Measurements from ENCODE around the gene FOXP1. TPM values are rescaled to one million over a fixed set of nuclear protein-coding genes. Genes with fewer than 3 reads are reported as not detected.

Gene FOXP1
- polyA plus RNA-seq, 4 donors, result 4.9 to 66.5 (median 15.3) TPM

- FAIRE-seq (no peak), DNase-seq (no peak)
- no peak overlapping the region for H3K4me3 ChIP-seq (ENCODE audit: low read depth in 1 of 3, low read length in 3 of 3)
- peaks cover 0 to 4% (median 0%) of the 10 kb centered on the region in 3 donors for H3K36me3 ChIP-seq (ENCODE audit: control insufficient read depth in 3 of 3, insufficient read depth in 2 of 3, low read depth in 1 of 3, low read length in 3 of 3)
- H3K27ac ChIP-seq (ENCODE audit: low read depth in 1 of 3, low read length in 2 of 3), result no peak overlapping the region
- H3K9me3 ChIP-seq (ENCODE audit: control insufficient read depth in 2 of 2, insufficient read depth in 1 of 2, low read depth in 1 of 2, low read length in 1 of 2), result no peaks in the 10 kb centered on the region
- no peaks in the 10 kb centered on the region for H3K27me3 ChIP-seq (ENCODE audit: control insufficient read depth in 3 of 3, insufficient read depth in 3 of 3, low read length in 3 of 3)
- WGBS, 3 donors, result 85 to 97% (median 92%) methylated on average over 5 of the region's 5 CpGs
- H3K4me1 ChIP-seq (ENCODE audit: control insufficient read depth in 3 of 3, insufficient read depth in 2 of 3, low read depth in 1 of 3, low read length in 2 of 3), result peaks cover 2 to 37% (median 8%) of the 10 kb centered on the region in 3 donors
Observed at GRCh38 chr3:71323558-71323957, 260.0 kb downstream of the FOXP1 start.

GRCh38 chr3:71322154-71322553 lies 261.4 kb downstream of the FOXP1 start:
- H3K27me3 ChIP-seq (ENCODE audit: control insufficient read depth in 3 of 3, insufficient read depth in 3 of 3, low read length in 3 of 3), result no peaks in the 10 kb centered on the region
- H3K9me3 ChIP-seq (ENCODE audit: control insufficient read depth in 2 of 2, insufficient read depth in 1 of 2, low read depth in 1 of 2, low read length in 1 of 2), result no peaks in the 10 kb centered on the region
- peaks cover 0 to 4% (median 0%) of the 10 kb centered on the region in 3 donors for H3K36me3 ChIP-seq (ENCODE audit: control insufficient read depth in 3 of 3, insufficient read depth in 2 of 3, low read depth in 1 of 3, low read length in 3 of 3)
- no peak for DNase-seq
- no peak overlapping the region for H3K27ac ChIP-seq (ENCODE audit: low read depth in 1 of 3, low read length in 2 of 3)
- peaks cover 2 to 43% (median 6%) of the 10 kb centered on the region in 3 donors for H3K4me1 ChIP-seq (ENCODE audit: control insufficient read depth in 3 of 3, insufficient read depth in 2 of 3, low read depth in 1 of 3, low read length in 2 of 3)
- no peak overlapping the region for H3K4me3 ChIP-seq (ENCODE audit: low read depth in 1 of 3, low read length in 3 of 3)
- 97 to 100% (median 97%) methylated on average over 1 of the region's 1 CpG for WGBS, 3 donors
- FAIRE-seq, result no peak

DNA sequence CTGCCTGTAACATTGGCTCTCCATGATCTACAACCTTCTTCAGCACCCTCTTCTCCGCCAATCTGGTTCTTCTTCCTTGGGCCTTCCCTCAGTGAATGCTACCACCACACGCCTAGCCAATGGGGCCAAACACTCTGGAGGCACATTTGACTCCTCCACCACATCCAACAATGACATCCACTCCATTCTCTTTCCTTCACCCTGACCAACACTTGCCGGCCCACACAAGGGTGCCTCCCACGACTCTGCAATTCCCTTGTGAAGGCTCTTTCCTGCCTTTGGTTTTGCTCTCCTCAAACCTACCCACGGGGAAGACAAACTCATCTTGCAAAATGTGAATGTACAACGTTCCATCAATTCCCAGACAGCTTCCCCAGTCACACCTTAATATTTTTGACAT lies 263.8 kb downstream of the FOXP1 start:
- FAIRE-seq, result no peak
- no peak for DNase-seq
- peaks cover 0 to 47% (median 2%) of the 10 kb centered on the region in 3 donors for H3K4me1 ChIP-seq (ENCODE audit: control insufficient read depth in 3 of 3, insufficient read depth in 2 of 3, low read depth in 1 of 3, low read length in 2 of 3)
- H3K9me3 ChIP-seq (ENCODE audit: control insufficient read depth in 2 of 2, insufficient read depth in 1 of 2, low read depth in 1 of 2, low read length in 1 of 2), result no peaks in the 10 kb centered on the region
- no peaks in the 10 kb centered on the region for H3K27me3 ChIP-seq (ENCODE audit: control insufficient read depth in 3 of 3, insufficient read depth in 3 of 3, low read length in 3 of 3)
- peak overlapping the region in 1 of 3 donors; percentile 84 for H3K27ac ChIP-seq (ENCODE audit: low read depth in 1 of 3, low read length in 2 of 3)
- peaks cover 0 to 7% (median 0%) of the 10 kb centered on the region in 3 donors for H3K36me3 ChIP-seq (ENCODE audit: control insufficient read depth in 3 of 3, insufficient read depth in 2 of 3, low read depth in 1 of 3, low read length in 3 of 3)
- no peak overlapping the region for H3K4me3 ChIP-seq (ENCODE audit: low read depth in 1 of 3, low read length in 3 of 3)
- WGBS, 3 donors, result 89 to 96% (median 92%) methylated on average over 6 of the region's 6 CpGs

DNA sequence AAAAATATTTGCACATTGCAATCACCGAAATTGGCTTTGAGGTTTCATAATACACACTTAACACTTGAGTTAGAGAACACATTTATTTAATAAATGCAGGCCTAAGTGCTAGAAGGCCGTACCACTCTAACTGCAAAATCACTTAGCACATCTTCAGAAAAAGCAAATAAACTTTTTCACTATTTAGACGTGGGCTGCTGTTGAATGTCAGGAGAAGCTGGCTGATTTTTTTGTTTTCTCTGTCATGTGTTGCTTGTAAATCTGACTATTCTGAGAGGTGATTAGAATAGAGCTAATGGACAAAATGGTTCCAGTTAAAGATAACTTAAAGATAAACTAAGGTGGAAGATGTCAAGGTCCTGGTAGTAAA lies 265.1 kb downstream of the FOXP1 start:
- peaks cover 0 to 51% (median 2%) of the 10 kb centered on the region in 3 donors for H3K4me1 ChIP-seq (ENCODE audit: control insufficient read depth in 3 of 3, insufficient read depth in 2 of 3, low read depth in 1 of 3, low read length in 2 of 3)
- peaks cover 0 to 7% (median 0%) of the 10 kb centered on the region in 3 donors for H3K36me3 ChIP-seq (ENCODE audit: control insufficient read depth in 3 of 3, insufficient read depth in 2 of 3, low read depth in 1 of 3, low read length in 3 of 3)
- no peak for FAIRE-seq
- no peak for DNase-seq
- no peaks in the 10 kb centered on the region for H3K27me3 ChIP-seq (ENCODE audit: control insufficient read depth in 3 of 3, insufficient read depth in 3 of 3, low read length in 3 of 3)
- 13 to 41% (median 34%) methylated on average over 3 of the region's 3 CpGs for WGBS, 3 donors
- H3K27ac ChIP-seq (ENCODE audit: low read depth in 1 of 3, low read length in 2 of 3), result peak overlapping the region in 1 of 3 donors; percentile 84
- H3K4me3 ChIP-seq (ENCODE audit: low read depth in 1 of 3, low read length in 3 of 3), result no peak overlapping the region
- no peaks in the 10 kb centered on the region for H3K9me3 ChIP-seq (ENCODE audit: control insufficient read depth in 2 of 2, insufficient read depth in 1 of 2, low read depth in 1 of 2, low read length in 1 of 2)

DNA sequence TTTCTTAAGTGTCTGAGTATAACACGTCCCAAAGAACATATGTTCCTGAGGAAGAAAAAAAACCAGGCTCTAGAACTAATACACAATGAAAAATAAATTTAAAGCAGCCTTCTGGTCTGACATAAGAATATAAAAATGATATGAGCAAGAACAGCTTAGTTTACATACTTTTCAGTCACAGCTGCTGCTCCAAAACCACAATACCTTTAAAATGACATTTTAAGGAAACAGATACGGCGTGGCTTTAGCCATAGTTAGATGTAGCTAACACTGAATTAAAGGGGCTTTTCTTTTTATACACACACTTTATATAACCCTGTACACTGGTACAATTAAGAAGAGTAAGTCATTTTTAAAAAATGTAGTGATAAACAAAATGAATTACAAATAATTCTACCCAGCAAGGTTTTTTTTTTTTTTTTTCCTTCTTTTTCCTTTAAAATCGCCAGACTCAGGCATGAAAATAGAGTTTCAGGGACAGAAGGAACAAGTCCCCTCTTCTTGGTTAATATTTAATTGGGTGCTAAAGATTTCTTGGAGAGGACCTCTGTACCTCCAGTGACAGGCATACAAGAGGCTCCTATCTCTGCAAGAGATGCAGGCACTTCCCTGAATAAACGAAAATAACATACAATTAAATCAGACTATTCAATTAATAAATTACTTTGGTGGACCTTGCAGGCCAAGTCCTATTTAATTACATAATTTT lies 265.6 kb downstream of the FOXP1 start:
- H3K27ac ChIP-seq (ENCODE audit: low read depth in 1 of 3, low read length in 2 of 3), result peak overlapping the region in 1 of 3 donors; percentile 84
- FAIRE-seq, result no peak

GRCh38 chr3:71317140-71317539 lies 266.4 kb downstream of the FOXP1 start:
- WGBS, 3 donors, result 93 to 97% (median 95%) methylated on average over 6 of the region's 6 CpGs
- FAIRE-seq, result no peak

More for the DNA sequence above, 265.6 kb downstream of the FOXP1 start:
- WGBS, 3 donors, result 34 to 52% (median 42%) methylated on average over 5 of the region's 5 CpGs
- Histone ChIP-seq H3K27me3 (ENCODE audit: control insufficient read depth in 3 of 3, insufficient read depth in 3 of 3, low read length in 3 of 3) (no peaks in the 10 kb centered on the region), H3K36me3 (ENCODE audit: control insufficient read depth in 3 of 3, insufficient read depth in 2 of 3, low read depth in 1 of 3, low read length in 3 of 3) (peaks cover 0 to 7% (median 0%) of the 10 kb centered on the region in 3 donors), H3K9me3 (ENCODE audit: control insufficient read depth in 2 of 2, insufficient read depth in 1 of 2, low read depth in 1 of 2, low read length in 1 of 2) (no peaks in the 10 kb centered on the region), H3K4me1 (ENCODE audit: control insufficient read depth in 3 of 3, insufficient read depth in 2 of 3, low read depth in 1 of 3, low read length in 2 of 3) (peaks cover 0 to 51% (median 2%) of the 10 kb centered on the region in 3 donors), H3K4me3 (ENCODE audit: low read depth in 1 of 3, low read length in 3 of 3) (no peak overlapping the region)
- DNase-seq, result peak; percentile 69 to 70

DNA sequence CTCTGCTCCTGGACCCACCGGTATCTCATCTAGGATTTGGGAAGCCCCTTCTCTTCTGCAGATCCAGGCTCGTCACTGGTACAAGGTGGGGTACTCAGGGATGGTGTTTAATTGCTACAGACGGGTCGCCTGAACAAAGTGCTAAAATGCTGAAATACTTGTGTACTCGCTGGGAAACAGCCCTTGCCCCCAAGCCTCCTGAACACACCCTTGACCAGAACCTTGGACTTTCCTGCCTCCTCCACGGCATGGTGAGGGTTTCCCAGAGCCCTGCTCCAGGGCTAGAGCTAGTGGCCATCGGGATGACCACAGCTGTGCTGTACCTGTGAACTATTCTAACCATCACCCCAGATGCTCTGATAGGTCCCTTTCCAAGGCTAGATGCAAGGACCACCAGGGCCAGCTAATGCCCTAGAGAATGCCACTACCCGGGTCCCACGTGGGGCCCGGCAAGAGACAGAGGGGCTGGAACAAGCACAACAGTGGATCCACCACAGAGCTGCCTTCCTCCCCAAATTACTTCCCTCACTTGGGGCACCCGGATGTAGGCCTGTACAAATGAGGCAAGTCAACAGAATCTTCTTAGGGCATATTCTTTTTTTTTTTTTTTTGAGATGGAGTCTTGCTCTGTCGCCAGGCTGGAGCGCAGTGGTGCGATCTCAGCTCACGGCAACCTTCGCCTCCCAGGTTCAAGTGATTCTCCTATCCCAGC lies 267.3 kb downstream of the FOXP1 start:
- WGBS, 3 donors, result 65 to 87% (median 76%) methylated on average over 16 of the region's 16 CpGs

More at GRCh38 chr3:71317140-71317539, 266.4 kb downstream of the FOXP1 start:
- Histone ChIP-seq H3K4me1 (ENCODE audit: control insufficient read depth in 3 of 3, insufficient read depth in 2 of 3, low read depth in 1 of 3, low read length in 2 of 3) (peaks cover 0 to 51% (median 2%) of the 10 kb centered on the region in 3 donors), H3K9me3 (ENCODE audit: control insufficient read depth in 2 of 2, insufficient read depth in 1 of 2, low read depth in 1 of 2, low read length in 1 of 2) (no peaks in the 10 kb centered on the region), H3K27ac (ENCODE audit: low read depth in 1 of 3, low read length in 2 of 3) (peak overlapping the region in 1 of 3 donors; percentile 84), H3K27me3 (ENCODE audit: control insufficient read depth in 3 of 3, insufficient read depth in 3 of 3, low read length in 3 of 3) (no peaks in the 10 kb centered on the region), H3K4me3 (ENCODE audit: low read depth in 1 of 3, low read length in 3 of 3) (no peak overlapping the region), H3K36me3 (ENCODE audit: control insufficient read depth in 3 of 3, insufficient read depth in 2 of 3, low read depth in 1 of 3, low read length in 3 of 3) (peaks cover 0 to 7% (median 0%) of the 10 kb centered on the region in 3 donors)
- no peak for DNase-seq

DNA sequence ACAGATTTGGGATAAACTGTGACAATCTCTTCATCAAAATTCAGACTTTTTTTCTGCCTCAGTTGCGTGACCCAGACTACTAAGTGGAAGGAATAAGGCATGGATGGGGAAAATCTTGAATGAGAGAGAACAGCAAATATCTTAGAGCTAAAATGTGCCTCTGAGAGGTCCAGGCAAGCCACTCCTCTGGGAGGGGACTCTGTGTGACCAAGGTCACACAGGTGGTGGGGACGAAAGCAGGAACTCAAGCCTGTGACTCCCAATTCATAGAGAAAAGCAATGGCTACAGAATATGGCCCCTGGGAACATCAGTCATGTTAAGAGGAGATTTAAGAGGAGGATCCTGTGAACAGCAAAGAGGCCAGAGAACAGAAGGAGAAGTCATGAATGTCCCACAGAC lies 268.1 kb downstream of the FOXP1 start:
- DNase-seq, result no peak
- FAIRE-seq, result no peak
- peaks cover 0 to 51% (median 2%) of the 10 kb centered on the region in 3 donors for H3K4me1 ChIP-seq (ENCODE audit: control insufficient read depth in 3 of 3, insufficient read depth in 2 of 3, low read depth in 1 of 3, low read length in 2 of 3)

More for the DNA sequence above, 267.3 kb downstream of the FOXP1 start:
- DNase-seq, result peak; percentile 69 to 73
- Histone ChIP-seq H3K9me3 (ENCODE audit: control insufficient read depth in 2 of 2, insufficient read depth in 1 of 2, low read depth in 1 of 2, low read length in 1 of 2) (no peaks in the 10 kb centered on the region), H3K4me1 (ENCODE audit: control insufficient read depth in 3 of 3, insufficient read depth in 2 of 3, low read depth in 1 of 3, low read length in 2 of 3) (peaks cover 0 to 51% (median 2%) of the 10 kb centered on the region in 3 donors), H3K4me3 (ENCODE audit: low read depth in 1 of 3, low read length in 3 of 3) (no peak overlapping the region), H3K36me3 (ENCODE audit: control insufficient read depth in 3 of 3, insufficient read depth in 2 of 3, low read depth in 1 of 3, low read length in 3 of 3) (peaks cover 0 to 7% (median 0%) of the 10 kb centered on the region in 3 donors), H3K27me3 (ENCODE audit: control insufficient read depth in 3 of 3, insufficient read depth in 3 of 3, low read length in 3 of 3) (no peaks in the 10 kb centered on the region), H3K27ac (ENCODE audit: low read depth in 1 of 3, low read length in 2 of 3) (peak overlapping the region in 1 of 3 donors; percentile 84)
- FAIRE-seq, result no peak

More for the DNA sequence above, 268.1 kb downstream of the FOXP1 start:
- 63 to 85% (median 68%) methylated on average over 2 of the region's 2 CpGs for WGBS, 3 donors
- Histone ChIP-seq H3K9me3 (ENCODE audit: control insufficient read depth in 2 of 2, insufficient read depth in 1 of 2, low read depth in 1 of 2, low read length in 1 of 2) (no peaks in the 10 kb centered on the region), H3K36me3 (ENCODE audit: control insufficient read depth in 3 of 3, insufficient read depth in 2 of 3, low read depth in 1 of 3, low read length in 3 of 3) (peaks cover 0 to 12% (median 0%) of the 10 kb centered on the region in 3 donors), H3K4me3 (ENCODE audit: low read depth in 1 of 3, low read length in 3 of 3) (no peak overlapping the region), H3K27ac (ENCODE audit: low read depth in 1 of 3, low read length in 2 of 3) (peak overlapping the region in 1 of 3 donors; percentile 84), H3K27me3 (ENCODE audit: control insufficient read depth in 3 of 3, insufficient read depth in 3 of 3, low read length in 3 of 3) (no peaks in the 10 kb centered on the region)

Measured in small intestine (tissue), 7 donors.